HG02571 (cell line): ENCODE data around the gene ZNRF1.
"Not testable (repeated sequence)": the region's sequence is repeated elsewhere in the genome, so short reads cannot be mapped to it uniquely, and the experiment has no call there.

Source experiments
- ATAC-seq: cut with Tn5 transposase; IDR thresholded peaks from one replicate; pipeline ENCODE4 v1.9.1; 2021; ENCODE audit warnings: mild to moderate bottlenecking, moderate library complexity; ENCODE audit not compliant: unreplicated experiment

ZNRF1 gene

GRCh38 chr16:75111514-75111940, 112.7 kb downstream of the ZNRF1 start:
- ATAC-seq, result no peak

- no peak for ATAC-seq
These were observed 113.3 kb downstream of the ZNRF1 start for GRCh38 chr16:75111961-75112733.

DNA sequence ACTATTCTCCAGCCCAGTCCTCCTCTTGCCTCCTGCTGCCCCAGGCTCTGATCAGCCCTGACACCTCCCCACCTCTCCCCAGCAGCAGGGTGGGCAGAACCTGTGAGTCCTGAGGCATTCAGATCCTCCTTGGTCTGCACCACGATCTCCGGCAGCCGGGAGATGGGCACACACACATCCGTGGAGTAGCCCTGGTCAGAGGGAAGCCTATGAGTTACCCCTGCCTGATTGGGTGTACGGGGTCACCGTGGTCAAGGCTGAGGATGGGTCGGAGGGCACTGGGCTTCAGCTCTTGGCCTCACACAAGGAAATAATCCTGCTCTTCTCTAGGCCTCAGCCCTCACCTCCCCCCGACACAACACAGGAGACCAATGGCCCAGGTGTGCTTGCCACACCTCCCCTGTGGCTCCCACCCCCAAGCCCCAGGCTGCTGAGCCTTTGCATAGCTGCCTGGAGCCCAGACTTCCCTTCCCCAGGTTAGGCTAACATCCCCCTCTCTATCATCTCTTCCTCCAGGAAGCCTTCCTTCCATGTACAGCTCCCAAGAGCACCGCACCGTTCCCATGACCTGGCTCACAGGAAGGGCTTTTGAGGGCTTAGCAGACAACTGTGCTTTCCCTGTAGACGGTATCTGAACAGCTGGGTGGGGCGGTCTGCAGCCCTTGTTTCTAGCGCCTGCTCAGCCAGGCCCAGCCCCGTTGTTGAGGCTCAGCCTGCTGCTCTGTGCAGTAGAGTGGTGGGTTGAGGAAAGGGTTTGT, 114.1 kb downstream of the ZNRF1 start:
- no peak for ATAC-seq

DNA sequence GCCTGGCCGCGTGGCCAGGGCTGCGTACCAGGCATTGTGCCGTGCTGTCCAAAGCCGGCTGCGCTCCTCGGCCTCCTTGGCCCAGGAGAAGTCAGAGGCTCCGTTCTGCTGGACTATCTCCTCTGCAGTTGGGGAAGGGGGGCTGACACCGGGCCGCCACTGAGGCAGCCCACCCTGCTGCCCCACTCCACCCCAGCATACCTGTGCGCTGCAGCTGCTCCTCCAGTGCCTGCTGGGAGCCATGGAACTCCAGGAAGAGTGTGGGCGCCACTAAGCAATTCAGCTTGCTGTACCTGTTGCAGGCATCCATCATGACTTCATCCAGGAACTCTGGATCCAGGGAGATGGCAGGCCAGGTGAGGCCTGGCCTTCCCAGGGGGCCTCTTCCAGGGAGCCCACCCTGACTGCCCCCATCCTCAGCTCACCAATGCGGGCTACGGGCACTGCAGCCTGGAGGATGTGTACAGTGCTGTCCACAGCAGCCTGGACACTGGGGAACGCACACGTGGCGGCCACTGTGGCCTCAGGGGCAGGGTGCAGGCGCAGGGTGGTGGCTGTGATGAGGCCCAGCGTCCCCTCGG, 114.8 kb downstream of the ZNRF1 start:
- no peak for ATAC-seq

DNA sequence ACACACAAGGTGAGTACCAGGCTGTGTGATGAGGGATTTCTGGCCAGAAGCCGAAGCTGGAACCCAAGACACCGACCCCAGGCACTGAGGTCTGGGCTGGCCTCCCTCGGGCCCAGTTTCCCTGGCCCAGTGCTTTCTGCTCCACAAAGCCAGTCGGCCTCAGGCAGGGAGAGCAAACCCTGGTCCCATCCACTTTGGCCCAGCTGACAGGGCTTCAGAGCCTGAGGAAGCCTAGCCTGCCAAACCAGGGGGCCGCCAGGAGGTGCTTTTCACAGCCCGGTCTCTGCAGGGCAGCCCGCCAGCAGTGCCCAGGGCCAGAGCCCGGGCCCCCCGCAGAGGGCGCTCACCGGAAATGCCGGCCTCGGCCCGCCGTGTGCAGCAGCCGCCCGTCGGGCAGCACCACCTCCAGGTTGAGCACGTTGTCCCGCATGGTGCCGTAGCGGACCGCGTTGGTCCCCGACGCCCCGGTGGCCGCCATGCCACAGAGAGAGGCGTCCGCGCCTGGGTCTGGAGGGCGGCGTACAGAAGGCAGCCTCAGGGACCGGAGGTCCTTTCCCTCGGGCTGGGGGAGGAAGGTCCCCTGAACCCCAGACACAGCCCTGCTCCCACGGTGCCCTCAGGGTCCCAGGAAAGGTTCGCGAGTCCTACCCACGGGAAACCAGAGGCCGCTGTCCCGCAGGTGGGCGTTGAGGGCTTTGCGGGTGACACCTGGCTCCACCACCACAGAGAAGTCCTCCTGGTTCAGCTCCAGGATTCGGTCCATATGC, 115.5 kb downstream of the ZNRF1 start:
- ATAC-seq, result no peak

DNA sequence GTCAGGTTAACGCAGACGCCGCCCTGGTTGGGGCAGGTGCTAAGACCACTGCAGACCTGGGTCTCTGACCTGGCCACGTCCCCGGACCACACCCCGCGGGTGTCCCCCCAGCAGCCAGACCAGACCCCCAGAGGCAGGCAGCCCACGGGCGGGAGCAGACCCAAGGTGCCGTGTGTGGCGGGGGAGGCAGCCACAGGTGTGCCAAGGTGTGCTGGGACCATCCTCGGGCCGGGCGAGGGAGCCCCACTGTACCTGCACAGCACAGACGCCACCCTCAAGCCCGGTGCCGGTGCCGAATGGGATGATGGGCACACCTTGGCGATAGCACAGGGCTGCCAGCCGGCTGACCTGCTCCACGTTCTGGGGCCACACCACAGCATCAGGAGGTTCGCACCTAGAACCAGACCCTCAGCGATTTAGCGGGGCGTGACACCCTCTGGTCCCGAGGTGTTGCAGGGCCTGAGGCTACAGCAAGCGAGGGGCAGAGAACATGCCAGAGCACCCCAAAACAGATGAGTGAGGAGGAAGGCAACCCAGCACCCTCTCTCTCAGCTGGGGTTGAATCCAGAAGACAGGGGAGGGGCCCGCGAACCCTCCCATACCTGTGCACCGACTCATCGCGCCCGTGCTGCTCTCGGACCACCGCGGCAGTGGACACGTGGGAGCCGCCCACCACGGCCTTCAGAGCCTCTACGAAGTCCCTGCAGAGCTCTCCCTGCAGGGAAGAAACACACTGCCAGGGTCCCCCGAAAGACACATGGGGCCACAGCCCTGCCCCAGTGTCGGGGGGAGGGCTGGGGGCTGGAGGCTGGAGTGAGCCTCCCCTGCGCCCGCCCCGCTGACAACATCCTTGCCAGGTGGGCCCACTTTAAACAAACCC, 116.4 kb downstream of the ZNRF1 start:
- ATAC-seq, result no peak

DNA sequence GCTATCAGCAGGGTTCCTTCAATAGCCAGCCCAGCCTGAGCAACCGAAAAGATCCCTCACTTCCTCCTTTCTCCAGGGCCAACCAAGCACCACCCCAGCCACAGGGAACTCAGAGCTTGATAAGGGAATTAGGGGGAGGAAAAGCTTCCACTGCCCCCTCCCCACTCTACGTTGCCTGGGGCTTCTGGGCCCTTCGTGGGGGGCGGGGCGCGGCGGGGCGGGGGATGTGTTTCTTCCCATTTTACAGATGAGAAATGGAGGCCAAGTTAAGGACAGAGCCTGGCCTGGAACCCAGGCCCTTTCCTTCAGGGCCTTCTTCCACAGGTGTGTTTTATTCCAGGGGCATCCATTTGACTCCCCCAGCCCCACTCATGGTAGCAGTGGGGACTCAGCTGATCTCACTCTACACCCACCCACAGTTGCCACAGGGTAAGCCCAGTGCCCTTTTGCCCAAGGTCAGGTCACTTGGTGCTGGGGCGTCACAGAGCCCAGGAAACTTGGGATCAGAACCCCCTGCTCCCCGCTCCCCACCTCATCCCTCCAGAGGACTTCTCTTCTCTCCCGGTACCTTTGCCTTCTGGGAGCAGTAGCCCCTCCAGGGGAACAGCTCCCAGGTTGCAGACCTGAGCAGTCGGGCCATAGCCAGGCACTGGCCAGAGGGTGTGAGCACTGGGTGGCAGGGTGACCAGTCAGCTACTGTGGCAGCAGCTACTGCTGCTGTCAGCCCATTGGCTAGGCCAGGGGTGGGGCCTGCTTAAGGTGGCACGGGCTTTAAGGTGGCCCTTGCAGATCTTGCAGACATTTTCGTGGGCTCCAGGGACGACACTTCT, 117.5 kb downstream of the ZNRF1 start, which contains the start of gene LDHD:
LDHD (minus strand) TSS at position 700 of the 830 bp plus-strand sequence; CDS start at position 640, 60 bp downstream.
- ATAC-seq, result no peak

GRCh38 chr16:75116911-75117245, 118.1 kb downstream of the ZNRF1 start:
- ATAC-seq, result no peak

GRCh38 chr16:75118943-75119539, 120.2 kb downstream of the ZNRF1 start:
- ATAC-seq, result no peak

DNA sequence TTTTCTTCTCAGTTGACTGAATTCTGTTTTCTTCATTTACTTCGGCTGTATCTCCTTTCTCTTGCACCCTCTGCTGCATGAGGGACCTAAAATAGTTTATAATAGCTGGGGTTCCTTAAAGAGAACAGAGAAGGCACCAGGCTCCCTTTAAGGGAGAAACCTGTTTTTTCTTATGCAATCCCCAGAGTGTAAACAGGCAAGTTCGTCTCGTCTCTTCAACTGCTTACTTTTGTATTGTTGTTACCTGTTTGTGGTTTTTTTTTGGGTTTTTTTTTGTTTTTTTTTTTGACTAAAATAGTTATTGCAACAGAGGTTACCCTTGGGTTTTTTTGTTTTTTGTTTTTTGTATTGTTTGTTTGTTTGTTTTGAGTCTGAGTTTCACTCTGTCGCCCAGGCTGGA, 121.4 kb downstream of the ZNRF1 start:
- no peak for ATAC-seq

- ATAC-seq, result no peak
These were observed 123.2 kb downstream of the ZNRF1 start for GRCh38 chr16:75121949-75122568.

DNA sequence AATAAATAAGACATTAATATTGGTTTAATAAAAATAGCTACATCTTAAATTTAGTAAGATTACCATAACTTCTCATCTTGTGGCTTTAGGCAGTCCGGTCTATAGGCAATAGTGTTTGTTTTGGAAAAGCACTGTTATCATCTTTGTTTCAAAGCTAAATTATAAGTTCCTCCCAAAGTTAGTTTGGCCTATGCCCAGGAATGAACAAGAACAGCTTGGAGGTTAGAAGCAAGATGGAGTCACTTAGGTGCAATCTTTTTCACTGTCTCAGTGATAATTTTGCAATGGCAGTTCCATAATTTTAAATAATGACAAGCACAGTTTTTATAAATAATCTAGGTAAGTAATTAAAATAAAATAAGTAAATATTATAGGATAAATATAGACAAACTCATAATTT, 123.8 kb downstream of the ZNRF1 start:
- ATAC-seq, result no peak

- no peak for ATAC-seq
These were observed 129.0 kb downstream of the ZNRF1 start for GRCh38 chr16:75127713-75128415.

- ATAC-seq, result not testable (repeated sequence)
These were observed 130.8 kb downstream of the ZNRF1 start for GRCh38 chr16:75129421-75130149.

- no peak for ATAC-seq
These were observed 131.4 kb downstream of the ZNRF1 start for GRCh38 chr16:75130150-75130771.

DNA sequence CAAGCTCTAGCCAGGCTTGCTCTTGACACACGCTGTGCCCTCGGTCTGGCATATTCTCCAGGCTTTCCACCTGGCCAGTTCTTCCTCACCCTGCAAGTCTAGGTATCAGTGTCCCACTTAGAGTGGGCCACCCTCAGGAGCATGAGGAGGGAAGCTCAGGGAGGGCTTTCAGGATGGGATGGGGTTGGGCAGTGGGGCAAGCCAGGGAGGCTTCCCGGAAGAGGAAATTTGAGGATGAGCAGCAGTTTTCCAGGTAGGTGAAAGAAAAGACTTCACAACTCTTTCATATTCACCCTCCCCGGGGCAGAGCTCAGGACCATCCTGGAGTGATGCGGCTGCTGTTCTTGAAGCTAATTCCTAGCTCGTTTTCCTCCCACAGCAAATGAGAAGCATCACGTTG, 132.3 kb downstream of the ZNRF1 start:
- ATAC-seq, result no peak

DNA sequence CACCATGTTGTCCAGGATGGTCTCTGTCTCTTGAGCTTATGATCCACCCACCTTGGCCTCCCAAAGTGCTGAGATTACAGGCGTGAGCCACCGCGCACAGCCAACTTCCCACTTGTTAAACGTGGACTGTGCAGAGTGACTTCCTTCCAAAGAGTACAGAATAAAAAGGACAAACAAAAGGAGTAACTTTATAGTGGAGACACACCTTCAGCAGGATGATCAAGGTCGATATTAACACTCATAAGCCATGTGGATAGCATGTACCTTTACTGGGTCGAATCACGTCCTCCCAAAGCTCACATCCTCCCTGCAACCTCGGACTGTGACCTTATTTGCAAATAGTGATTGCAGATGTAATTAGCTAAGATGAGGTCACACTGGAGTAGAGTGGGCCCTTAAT, 139.4 kb downstream of the ZNRF1 start:
- no peak for ATAC-seq
